Activated CD4-positive, alpha-beta memory T cell treated with anti-CD3 and anti-CD28 coated beads for 36 hours (primary cell): ENCODE results near the gene ME2. TPM values are rescaled to one million over a fixed set of nuclear protein-coding genes. Genes with fewer than 3 reads are reported as not detected.
"Not testable (repeated sequence)": the region's sequence is repeated elsewhere in the genome, so short reads cannot be mapped to it uniquely, and the experiment has no call there.

Experiments used
- CTCF ChIA-PET: fragments of 350-600 bp; sonication (Branson Sonifier 250); formaldehyde crosslinking; loops from one replicate; lab custom pipeline; 2021; ENCODE audit warnings: antibody characterized with exemption, inconsistent platforms; lab: Charles Lee
- POLR2A ChIA-PET: fragments of 350-600 bp; sonication (Branson Sonifier 250); formaldehyde crosslinking; loops from one replicate; lab custom pipeline; 2021; ENCODE audit warnings: antibody characterized with exemption; lab: Charles Lee
- DNase-seq: peaks from one replicate; pipeline ENCODE4 v3.0.0-alpha.2; 2020
- H3K27ac Mint-ChIP-seq: one replicate; pipeline ENCODE4 v1.8.0; 2021; ENCODE audit warnings: mixed read lengths
- H3K27me3 Mint-ChIP-seq: one replicate; pipeline ENCODE4 v1.8.0; 2021; ENCODE audit warnings: mixed read lengths
- H3K36me3 Mint-ChIP-seq: one replicate; pipeline ENCODE4 v1.8.0; 2021; ENCODE audit warnings: mixed read lengths
- H3K4me1 Mint-ChIP-seq: one replicate; pipeline ENCODE4 v1.8.0; 2021; ENCODE audit warnings: low read depth, mixed read lengths
- H3K4me3 Mint-ChIP-seq: one replicate; pipeline ENCODE4 v1.8.0; 2021; ENCODE audit warnings: mild to moderate bottlenecking, mixed read lengths
- H3K9me3 Mint-ChIP-seq: one replicate; pipeline ENCODE4 v1.8.0; 2021; ENCODE audit warnings: mixed read lengths
- intact Hi-C: fragments of 100-400 bp; cut with micrococcal nuclease; formaldehyde crosslinking; loops from one replicate; pipeline ENCODE4 v1.15.1; 2023
- total RNA-seq, 2 experiments: library from RNA; stranded (reverse); gene quantifications; one replicate each; pipeline ENCODE4 v1.2.3, GENCODE V29; 2021

ME2 gene
- total RNA-seq: 100 to 1,000 TPM; 111 to 115 TPM

DNA sequence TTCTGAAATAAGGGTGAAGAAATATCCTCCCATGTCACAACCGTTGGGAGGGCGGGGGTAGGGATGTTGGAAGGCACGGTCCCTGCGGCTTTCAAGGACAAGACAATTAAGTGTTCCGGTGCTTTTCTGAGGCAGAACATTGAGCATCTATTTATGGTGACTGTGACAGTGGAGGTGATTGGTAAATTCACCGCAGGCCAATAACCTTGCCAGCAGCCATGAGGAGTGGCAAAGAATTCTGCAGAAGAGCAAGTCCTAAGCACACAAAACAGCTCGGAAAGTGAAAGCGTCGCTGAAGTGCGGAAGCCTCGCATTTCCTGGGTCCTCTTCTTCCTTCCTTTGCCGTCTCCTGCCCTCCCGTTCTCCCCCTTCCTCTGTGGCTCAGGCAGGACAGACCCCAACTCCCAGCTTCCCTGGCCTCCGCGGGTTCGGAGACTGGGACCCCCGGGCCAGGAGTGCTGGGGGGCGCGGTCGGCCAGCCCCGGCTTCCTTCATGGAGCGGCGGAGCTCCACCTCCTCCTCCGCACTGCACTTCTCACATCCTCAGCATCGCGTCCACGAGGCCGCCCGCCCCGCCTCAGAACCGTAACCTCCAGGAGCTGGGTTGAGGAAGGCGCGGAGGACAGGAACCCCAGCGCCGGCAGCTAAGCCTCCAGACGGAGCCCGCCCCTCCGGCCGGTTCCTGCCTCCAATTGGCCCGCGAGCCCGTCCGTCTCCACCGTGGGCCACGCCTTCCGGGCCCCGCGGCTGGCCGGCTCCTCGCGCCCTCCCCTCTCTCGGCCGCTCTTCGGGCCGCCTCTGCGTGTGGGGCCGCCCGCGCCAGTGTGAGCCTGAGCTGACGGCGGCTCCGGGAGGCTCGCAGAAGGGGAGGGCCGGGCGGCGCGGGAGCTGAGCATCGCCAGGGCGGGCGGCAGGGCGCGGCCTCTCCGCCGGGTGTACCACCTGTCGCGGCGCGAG is at the start of gene ME2:
TSS of gene ME2 (plus strand) at position 774 of the 957 bp plus-strand sequence. CDS start 16,703 bp downstream, outside the sequence.
- ChIA-PET CTCF (interaction anchor here (0.7 to 2.0 kb wide), 8 partner anchors 9 to 172 kb away, joined by 3 to 9 read pairs (median 3); partner anchors contain the start of gene ELAC1), POLR2A (interaction anchor here (0.6 to 1.9 kb wide), 13 partner anchors 8 to 585 kb away, joined by 3 to 23 read pairs (median 4); partner anchors contain the start of genes ELAC1, MEX3C, MRO and SMAD4)
- peak; percentile 93 for DNase-seq
- H3K9me3 Mint-ChIP-seq: no peaks in the 10 kb centered on the region
- peak within 1 kb of the TSS; percentile 96 for H3K4me3 Mint-ChIP-seq
- intact Hi-C loops: loop anchor here (1.0 to 5.0 kb wide), 8 partner anchors 22 to 504 kb away; partner anchors contain the start of genes ELAC1, MEX3C, MRO and SKA1
- H3K27ac Mint-ChIP-seq: peak within 1 kb of the TSS; percentile 97
- H3K4me1 Mint-ChIP-seq: peaks cover 21% of the 10 kb centered on the region
- peaks cover 9% of the 10 kb centered on the region for H3K36me3 Mint-ChIP-seq
- peaks cover under 1% of the 10 kb centered on the region for H3K27me3 Mint-ChIP-seq

DNA sequence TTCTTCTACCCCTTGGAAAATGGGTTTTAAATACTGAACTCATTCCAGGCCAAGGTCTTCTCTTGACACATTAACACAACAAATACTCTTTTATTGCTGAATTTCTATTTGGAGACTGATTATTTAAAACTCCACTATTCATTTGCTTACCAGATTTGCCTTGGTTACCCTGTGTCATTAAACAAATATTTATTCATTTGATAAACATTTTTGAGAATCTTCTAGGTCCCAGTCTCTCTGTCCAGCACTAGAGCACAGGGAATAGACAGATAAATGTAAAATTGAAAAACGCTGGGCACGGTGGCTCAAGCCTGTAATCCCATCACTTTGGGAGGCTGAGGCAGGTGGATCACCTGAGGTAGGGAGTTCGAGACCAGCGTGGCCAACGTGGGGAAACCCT is 49.3 kb upstream of the ME2 start:
- Mint-ChIP-seq H3K9me3 (no peaks in the 10 kb centered on the region), H3K4me1 (no peaks in the 10 kb centered on the region), H3K4me3 (no peak overlapping the region), H3K27me3 (no peaks in the 10 kb centered on the region), H3K27ac (no peak overlapping the region), H3K36me3 (no peaks in the 10 kb centered on the region)
- CTCF ChIA-PET: interaction anchor here (2.9 kb wide), 1 partner anchor 10 kb away, joined by 11 read pairs; the partner anchor contains the start of gene MRO
- intact Hi-C loops: no loop called here
- no peak for DNase-seq
- POLR2A ChIA-PET: no interaction called here

DNA sequence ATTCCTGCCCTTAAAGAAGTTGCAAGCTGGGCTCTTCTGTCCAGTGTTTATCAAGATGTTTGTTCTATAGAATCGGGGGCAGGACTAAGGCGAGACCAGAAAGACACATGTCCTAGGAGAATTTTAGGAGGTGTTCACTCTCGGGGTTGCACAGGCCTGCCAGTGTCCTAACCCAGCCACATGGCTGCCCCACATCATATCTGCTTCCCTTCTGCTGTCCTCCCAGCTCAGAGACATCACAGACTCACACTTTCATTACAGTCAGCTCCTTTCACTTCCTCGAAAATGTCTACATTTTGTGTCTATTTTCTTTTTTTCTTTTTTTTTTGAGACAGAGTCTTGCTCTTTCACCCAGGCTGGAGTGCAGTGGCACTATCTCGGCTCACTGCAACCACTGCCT is 48.4 kb upstream of the ME2 start:
- no peak for DNase-seq
- peaks cover 1% of the 10 kb centered on the region for H3K27me3 Mint-ChIP-seq
- CTCF ChIA-PET: interaction anchor here (2.9 kb wide), 1 partner anchor 11 kb away, joined by 11 read pairs; the partner anchor contains the start of gene MRO
- intact Hi-C loops: no loop called here
- H3K36me3 Mint-ChIP-seq: no peaks in the 10 kb centered on the region
- no peak overlapping the region for H3K27ac Mint-ChIP-seq
- no peaks in the 10 kb centered on the region for H3K9me3 Mint-ChIP-seq
- H3K4me1 Mint-ChIP-seq: no peaks in the 10 kb centered on the region
- POLR2A ChIA-PET: no interaction called here
- no peak overlapping the region for H3K4me3 Mint-ChIP-seq

GRCh38 chr18:50832754-50833153 is 46.2 kb upstream of the ME2 start:
- Mint-ChIP-seq H3K36me3 (no peaks in the 10 kb centered on the region), H3K4me1 (peaks cover 2% of the 10 kb centered on the region), H3K4me3 (no peak overlapping the region), H3K9me3 (no peaks in the 10 kb centered on the region), H3K27me3 (peaks cover 4% of the 10 kb centered on the region), H3K27ac (no peak overlapping the region)
- intact Hi-C loops: no loop called here
- ChIA-PET POLR2A (no interaction called here), CTCF (interaction anchor here (2.9 kb wide), 1 partner anchor 13 kb away, joined by 11 read pairs; the partner anchor contains the start of gene MRO)
- DNase-seq: no peak

DNA sequence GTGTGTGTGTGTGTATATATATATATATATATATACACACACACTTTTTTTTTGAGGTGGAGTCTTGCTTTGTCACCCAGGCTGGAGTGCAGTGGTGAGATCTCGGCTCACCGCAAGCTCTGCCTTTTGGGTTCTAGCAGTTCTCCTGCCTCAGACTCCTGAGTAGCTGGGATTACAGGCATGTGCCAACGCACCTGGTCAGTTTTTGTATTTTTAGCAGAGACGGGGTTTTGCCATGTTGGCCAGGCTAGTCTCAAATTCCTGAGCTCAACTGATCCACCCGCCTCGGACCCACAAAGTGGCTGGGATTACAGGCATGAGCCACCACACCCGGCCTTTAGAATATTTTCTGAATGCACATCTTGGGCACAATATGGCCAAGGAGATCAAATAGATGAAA is 45.4 kb upstream of the ME2 start:
- H3K4me3 Mint-ChIP-seq, H3K27me3 Mint-ChIP-seq, H3K9me3 Mint-ChIP-seq, DNase-seq, H3K27ac Mint-ChIP-seq, POLR2A ChIA-PET, CTCF ChIA-PET, intact Hi-C loops, H3K36me3 Mint-ChIP-seq, H3K4me1 Mint-ChIP-seq: not testable (repeated sequence)

DNA sequence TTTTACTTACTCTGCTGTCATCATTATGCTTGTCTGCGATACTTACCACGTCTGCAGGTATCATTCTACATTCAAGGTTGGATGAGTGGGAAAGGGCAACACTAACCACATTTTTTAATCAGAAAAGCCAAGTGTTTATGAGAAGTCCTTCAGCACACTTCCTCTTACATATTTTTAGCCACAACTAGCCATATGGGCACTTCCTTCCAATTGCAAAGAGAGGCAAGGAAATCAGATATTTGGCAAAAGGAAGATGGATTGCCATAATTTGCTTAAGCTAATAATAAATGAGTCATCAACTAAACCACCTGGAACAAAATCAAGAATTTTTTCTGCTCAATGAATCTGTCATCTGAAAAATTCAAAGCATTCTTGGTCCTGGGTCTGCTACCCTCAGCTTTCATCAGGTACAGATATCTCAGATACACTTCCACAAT is 42.4 kb upstream of the ME2 start:
- ChIA-PET CTCF (interaction anchor here (0.6 kb wide), 1 partner anchor 52 kb away, joined by 3 read pairs; no protein-coding TSS in a partner anchor), POLR2A (no interaction called here)
- H3K9me3 Mint-ChIP-seq: no peaks in the 10 kb centered on the region
- H3K4me3 Mint-ChIP-seq: no peak overlapping the region
- no peak overlapping the region for H3K27ac Mint-ChIP-seq
- intact Hi-C loops: no loop called here
- peaks cover 2% of the 10 kb centered on the region for H3K4me1 Mint-ChIP-seq
- H3K27me3 Mint-ChIP-seq: peaks cover 7% of the 10 kb centered on the region
- DNase-seq: no peak
- no peaks in the 10 kb centered on the region for H3K36me3 Mint-ChIP-seq

DNA sequence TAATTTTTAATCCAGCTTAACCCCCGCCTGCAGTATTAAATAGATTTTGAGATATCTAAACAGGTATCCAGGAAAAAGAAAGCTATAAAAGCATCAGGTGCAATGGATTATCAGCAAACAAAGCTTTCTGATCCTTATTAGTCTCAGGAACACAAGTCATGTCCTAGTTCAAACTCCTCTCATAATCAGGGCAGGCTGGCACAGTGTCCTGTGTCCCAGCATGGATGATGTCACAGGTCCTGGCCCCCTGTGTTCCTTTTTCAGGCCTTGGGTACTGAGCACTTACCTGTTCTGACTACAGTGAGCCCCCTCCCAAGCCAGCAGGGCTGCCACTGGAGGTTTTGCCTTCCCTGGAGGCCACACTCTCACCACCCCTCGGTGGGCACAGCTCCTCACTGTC is 39.6 kb upstream of the ME2 start:
- DNase-seq: no peak
- Mint-ChIP-seq H3K9me3 (no peaks in the 10 kb centered on the region), H3K36me3 (no peaks in the 10 kb centered on the region), H3K27me3 (peaks cover 7% of the 10 kb centered on the region), H3K4me3 (no peak overlapping the region), H3K27ac (no peak overlapping the region), H3K4me1 (peaks cover 2% of the 10 kb centered on the region)
- intact Hi-C loops: no loop called here
- CTCF ChIA-PET: no interaction called here
- POLR2A ChIA-PET: no interaction called here

GRCh38 chr18:50839996-50840395 is 38.9 kb upstream of the ME2 start:
- H3K36me3 Mint-ChIP-seq: no peaks in the 10 kb centered on the region
- no peak overlapping the region for H3K27ac Mint-ChIP-seq
- no peaks in the 10 kb centered on the region for H3K9me3 Mint-ChIP-seq
- CTCF ChIA-PET: no interaction called here
- H3K4me1 Mint-ChIP-seq: peaks cover 2% of the 10 kb centered on the region
- H3K4me3 Mint-ChIP-seq: no peak overlapping the region
- POLR2A ChIA-PET: no interaction called here
- DNase-seq: no peak
- H3K27me3 Mint-ChIP-seq: peaks cover 6% of the 10 kb centered on the region
- intact Hi-C loops: no loop called here

GRCh38 chr18:50842846-50843245 is 36.1 kb upstream of the ME2 start:
- ChIA-PET CTCF (no interaction called here), POLR2A (no interaction called here)
- no peaks in the 10 kb centered on the region for H3K36me3 Mint-ChIP-seq
- no peak overlapping the region for H3K27ac Mint-ChIP-seq
- H3K4me1 Mint-ChIP-seq: no peaks in the 10 kb centered on the region
- peaks cover 3% of the 10 kb centered on the region for H3K27me3 Mint-ChIP-seq
- no peaks in the 10 kb centered on the region for H3K9me3 Mint-ChIP-seq
- intact Hi-C loops: no loop called here
- no peak overlapping the region for H3K4me3 Mint-ChIP-seq
- DNase-seq: no peak

GRCh38 chr18:50844554-50844953 is 34.4 kb upstream of the ME2 start:
- Mint-ChIP-seq H3K27ac (no peak overlapping the region), H3K4me1 (no peaks in the 10 kb centered on the region), H3K27me3 (no peaks in the 10 kb centered on the region), H3K4me3 (no peak overlapping the region), H3K9me3 (no peaks in the 10 kb centered on the region), H3K36me3 (no peaks in the 10 kb centered on the region)
- no peak for DNase-seq
- ChIA-PET POLR2A (no interaction called here), CTCF (no interaction called here)
- intact Hi-C loops: no loop called here

GRCh38 chr18:50844960-50845359 is 34.0 kb upstream of the ME2 start:
- H3K36me3 Mint-ChIP-seq: no peaks in the 10 kb centered on the region

DNA sequence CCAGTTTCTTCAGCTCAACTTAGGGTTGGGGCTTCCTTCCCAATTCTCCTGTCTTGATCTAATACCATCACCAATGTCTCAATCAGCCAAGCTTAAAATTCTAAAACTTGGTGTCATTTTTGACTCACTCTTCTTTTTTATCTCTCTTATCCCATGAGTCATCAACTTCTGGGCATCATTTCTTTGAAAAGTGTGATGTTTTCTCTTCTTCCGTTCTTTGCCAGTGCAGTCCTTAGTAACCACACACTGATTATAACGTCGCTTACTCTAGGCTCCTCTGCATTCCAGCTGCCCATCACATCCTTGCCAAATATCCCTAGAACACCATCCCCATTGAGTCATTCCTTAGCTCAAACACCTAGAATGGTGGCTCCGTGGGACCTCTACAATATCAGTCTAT is 31.7 kb upstream of the ME2 start:
- Mint-ChIP-seq H3K4me3 (no peak overlapping the region), H3K9me3 (no peaks in the 10 kb centered on the region), H3K36me3 (no peaks in the 10 kb centered on the region), H3K27me3 (no peaks in the 10 kb centered on the region), H3K27ac (no peak overlapping the region), H3K4me1 (no peaks in the 10 kb centered on the region)
- DNase-seq: no peak
- POLR2A ChIA-PET: no interaction called here
- CTCF ChIA-PET: interaction anchor here (0.6 kb wide), 1 partner anchor 27 kb away, joined by 3 read pairs; no protein-coding TSS in a partner anchor
- intact Hi-C loops: no loop called here

More at GRCh38 chr18:50844960-50845359, 34.0 kb upstream of the ME2 start:
- Mint-ChIP-seq H3K27ac (no peak overlapping the region), H3K9me3 (no peaks in the 10 kb centered on the region), H3K27me3 (no peaks in the 10 kb centered on the region), H3K4me1 (no peaks in the 10 kb centered on the region), H3K4me3 (no peak overlapping the region)
- DNase-seq: no peak
- CTCF ChIA-PET: no interaction called here
- intact Hi-C loops: no loop called here
- POLR2A ChIA-PET: no interaction called here
